ENCODE measurements around the gene TIMM23. TPM values are rescaled to one million over a fixed set of nuclear protein-coding genes. Genes with fewer than 3 reads are reported as not detected.
"Not testable (repeated sequence)": the region's sequence is repeated elsewhere in the genome, so short reads cannot be mapped to it uniquely, and the experiment has no call there.

The TIMM23 gene
- total and polyA plus RNA-seq, 4 donors, result 41.8 to 66.8 (median 42.7) TPM

DNA sequence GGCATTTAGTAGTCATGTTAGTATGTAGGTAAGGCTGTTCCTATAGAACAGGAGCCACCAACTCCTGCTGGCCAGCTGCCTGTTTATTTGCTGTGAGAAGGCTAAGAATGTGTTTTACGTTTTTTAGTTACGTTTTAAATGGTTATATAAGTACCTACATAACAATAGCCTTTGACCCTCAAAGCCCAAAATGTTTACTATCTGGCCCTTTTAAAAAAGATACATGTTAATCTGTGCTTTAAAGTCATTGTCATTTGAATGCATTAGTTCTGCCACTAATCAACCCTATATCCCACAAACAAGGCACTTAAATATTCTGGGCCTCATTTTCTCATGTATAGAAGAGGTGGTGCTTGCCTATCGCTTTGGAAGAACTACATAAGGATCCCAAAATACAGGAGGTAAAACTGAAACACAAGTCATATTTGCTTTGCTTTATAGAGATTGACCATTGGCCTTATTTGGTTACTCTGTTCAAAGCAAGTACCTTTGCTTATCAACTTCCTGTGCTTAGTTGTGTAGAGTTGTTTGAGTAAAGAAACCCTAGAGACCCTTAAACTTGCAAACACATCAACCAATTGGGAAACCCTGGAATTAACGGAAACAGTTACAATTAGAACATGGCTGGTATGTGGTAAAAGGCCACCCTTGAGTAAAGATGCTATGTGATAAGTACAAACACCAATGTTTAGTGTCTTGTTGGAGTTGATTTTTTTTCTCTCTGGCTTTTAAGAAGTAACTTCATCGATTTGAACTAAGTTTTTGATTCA is 25.9 kb downstream of the TIMM23 start (continued):
- TF ChIP-seq, protein P1, sequence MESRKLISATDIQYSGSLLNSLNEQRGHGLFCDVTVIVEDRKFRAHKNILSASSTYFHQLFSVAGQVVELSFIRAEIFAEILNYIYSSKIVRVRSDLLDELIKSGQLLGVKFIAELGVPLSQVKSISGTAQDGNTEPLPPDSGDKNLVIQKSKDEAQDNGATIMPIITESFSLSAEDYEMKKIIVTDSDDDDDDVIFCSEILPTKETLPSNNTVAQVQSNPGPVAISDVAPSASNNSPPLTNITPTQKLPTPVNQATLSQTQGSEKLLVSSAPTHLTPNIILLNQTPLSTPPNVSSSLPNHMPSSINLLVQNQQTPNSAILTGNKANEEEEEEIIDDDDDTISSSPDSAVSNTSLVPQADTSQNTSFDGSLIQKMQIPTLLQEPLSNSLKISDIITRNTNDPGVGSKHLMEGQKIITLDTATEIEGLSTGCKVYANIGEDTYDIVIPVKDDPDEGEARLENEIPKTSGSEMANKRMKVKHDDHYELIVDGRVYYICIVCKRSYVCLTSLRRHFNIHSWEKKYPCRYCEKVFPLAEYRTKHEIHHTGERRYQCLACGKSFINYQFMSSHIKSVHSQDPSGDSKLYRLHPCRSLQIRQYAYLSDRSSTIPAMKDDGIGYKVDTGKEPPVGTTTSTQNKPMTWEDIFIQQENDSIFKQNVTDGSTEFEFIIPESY (IDR thresholded peaks at IDR 0.05), result peak; percentile 78
- TF ChIP-seq, protein P2, sequence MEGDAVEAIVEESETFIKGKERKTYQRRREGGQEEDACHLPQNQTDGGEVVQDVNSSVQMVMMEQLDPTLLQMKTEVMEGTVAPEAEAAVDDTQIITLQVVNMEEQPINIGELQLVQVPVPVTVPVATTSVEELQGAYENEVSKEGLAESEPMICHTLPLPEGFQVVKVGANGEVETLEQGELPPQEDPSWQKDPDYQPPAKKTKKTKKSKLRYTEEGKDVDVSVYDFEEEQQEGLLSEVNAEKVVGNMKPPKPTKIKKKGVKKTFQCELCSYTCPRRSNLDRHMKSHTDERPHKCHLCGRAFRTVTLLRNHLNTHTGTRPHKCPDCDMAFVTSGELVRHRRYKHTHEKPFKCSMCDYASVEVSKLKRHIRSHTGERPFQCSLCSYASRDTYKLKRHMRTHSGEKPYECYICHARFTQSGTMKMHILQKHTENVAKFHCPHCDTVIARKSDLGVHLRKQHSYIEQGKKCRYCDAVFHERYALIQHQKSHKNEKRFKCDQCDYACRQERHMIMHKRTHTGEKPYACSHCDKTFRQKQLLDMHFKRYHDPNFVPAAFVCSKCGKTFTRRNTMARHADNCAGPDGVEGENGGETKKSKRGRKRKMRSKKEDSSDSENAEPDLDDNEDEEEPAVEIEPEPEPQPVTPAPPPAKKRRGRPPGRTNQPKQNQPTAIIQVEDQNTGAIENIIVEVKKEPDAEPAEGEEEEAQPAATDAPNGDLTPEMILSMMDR (IDR thresholded peaks at IDR 0.05; ENCODE audit: low read depth, low read length, missing input control), result no peak

DNA sequence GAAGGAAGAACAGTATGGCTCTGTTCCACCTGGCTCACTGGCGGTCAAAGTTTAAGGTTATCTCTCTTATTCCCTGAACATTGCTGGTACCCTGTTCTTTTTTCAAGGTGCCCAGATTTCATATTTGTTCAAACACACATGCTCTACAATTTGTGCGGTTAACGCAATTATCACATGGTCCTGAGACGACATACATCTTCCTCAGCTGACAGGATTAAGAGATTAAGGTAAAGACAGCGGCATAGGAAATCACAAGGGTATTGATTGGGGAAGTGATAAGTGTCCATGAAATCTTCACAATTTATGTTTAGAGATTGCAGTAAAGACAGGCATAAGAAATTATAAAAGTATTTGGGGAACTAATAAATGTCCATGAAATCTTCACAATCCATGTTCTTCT is 27.7 kb downstream of the TIMM23 start:
- H3K4me3 ChIP-seq (ENCODE audit: low read depth in 1 of 3, low read length in 3 of 3); DNase-seq (ENCODE audit: low spot score); H3K9me3 ChIP-seq (ENCODE audit: control insufficient read depth in 4 of 4, low read length in 3 of 4); H3K27me3 ChIP-seq (ENCODE audit: control insufficient read depth in 4 of 4, insufficient read depth in 4 of 4, low read length in 3 of 4); H3K27ac ChIP-seq (ENCODE audit: low read depth in 1 of 2, low read length in 2 of 2); H3K9ac ChIP-seq (ENCODE audit: low read depth in 1 of 2, low read length in 2 of 2): not testable (repeated sequence)
- WGBS, result 98% methylated on average over 5 of the region's 5 CpGs
- Histone ChIP-seq H3K4me1 (ENCODE audit: control insufficient read depth in 4 of 4, insufficient read depth in 4 of 4, low read length in 3 of 4) (peaks cover 5 to 23% (median 14%) of the 10 kb centered on the region in 4 donors), H3K36me3 (ENCODE audit: control insufficient read depth in 4 of 4, insufficient read depth in 3 of 4, low read depth in 1 of 4, low read length in 3 of 4) (peaks cover 3 to 19% (median 10%) of the 10 kb centered on the region in 4 donors)

DNA sequence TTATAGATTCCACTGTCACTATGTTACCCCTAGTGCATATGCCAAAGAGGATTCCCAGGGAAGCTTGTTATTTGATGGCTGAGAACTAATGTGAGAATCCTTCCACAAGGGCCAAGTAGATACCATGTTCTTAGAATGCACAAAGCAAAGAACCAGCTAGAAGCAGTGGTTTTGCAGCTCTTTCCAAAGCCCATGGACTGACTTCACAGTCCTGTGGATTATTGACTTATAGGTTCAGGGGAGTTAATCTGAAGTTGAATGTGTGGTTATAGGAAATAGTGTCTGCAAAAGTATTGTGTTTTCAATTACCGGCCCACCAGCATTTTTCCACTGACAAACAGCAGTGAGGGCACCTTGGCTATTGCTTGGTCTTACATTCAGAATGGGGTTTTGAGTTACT is 28.2 kb downstream of the TIMM23 start:
- Histone ChIP-seq H3K4me3 (ENCODE audit: low read depth in 1 of 3, low read length in 3 of 3) (no peak overlapping the region), H3K27me3 (ENCODE audit: control insufficient read depth in 4 of 4, insufficient read depth in 4 of 4, low read length in 3 of 4) (no peaks in the 10 kb centered on the region), H3K36me3 (ENCODE audit: control insufficient read depth in 4 of 4, insufficient read depth in 3 of 4, low read depth in 1 of 4, low read length in 3 of 4) (peaks cover 3 to 25% (median 15%) of the 10 kb centered on the region in 4 donors), H3K4me1 (ENCODE audit: control insufficient read depth in 4 of 4, insufficient read depth in 4 of 4, low read length in 3 of 4) (peaks cover 5 to 23% (median 14%) of the 10 kb centered on the region in 4 donors), H3K9ac (ENCODE audit: low read depth in 1 of 2, low read length in 2 of 2) (no peak overlapping the region), H3K27ac (ENCODE audit: low read depth in 1 of 2, low read length in 2 of 2) (no peak overlapping the region), H3K9me3 (ENCODE audit: control insufficient read depth in 4 of 4, low read length in 3 of 4) (no peaks in the 10 kb centered on the region)
- 95% methylated on average over 1 of the region's 1 CpG for whole genome bisulfite sequencing
- TF ChIP-seq HNF4A (conservative IDR thresholded peaks at IDR 0.05), result no peak
- TF ChIP-seq, protein P3, sequence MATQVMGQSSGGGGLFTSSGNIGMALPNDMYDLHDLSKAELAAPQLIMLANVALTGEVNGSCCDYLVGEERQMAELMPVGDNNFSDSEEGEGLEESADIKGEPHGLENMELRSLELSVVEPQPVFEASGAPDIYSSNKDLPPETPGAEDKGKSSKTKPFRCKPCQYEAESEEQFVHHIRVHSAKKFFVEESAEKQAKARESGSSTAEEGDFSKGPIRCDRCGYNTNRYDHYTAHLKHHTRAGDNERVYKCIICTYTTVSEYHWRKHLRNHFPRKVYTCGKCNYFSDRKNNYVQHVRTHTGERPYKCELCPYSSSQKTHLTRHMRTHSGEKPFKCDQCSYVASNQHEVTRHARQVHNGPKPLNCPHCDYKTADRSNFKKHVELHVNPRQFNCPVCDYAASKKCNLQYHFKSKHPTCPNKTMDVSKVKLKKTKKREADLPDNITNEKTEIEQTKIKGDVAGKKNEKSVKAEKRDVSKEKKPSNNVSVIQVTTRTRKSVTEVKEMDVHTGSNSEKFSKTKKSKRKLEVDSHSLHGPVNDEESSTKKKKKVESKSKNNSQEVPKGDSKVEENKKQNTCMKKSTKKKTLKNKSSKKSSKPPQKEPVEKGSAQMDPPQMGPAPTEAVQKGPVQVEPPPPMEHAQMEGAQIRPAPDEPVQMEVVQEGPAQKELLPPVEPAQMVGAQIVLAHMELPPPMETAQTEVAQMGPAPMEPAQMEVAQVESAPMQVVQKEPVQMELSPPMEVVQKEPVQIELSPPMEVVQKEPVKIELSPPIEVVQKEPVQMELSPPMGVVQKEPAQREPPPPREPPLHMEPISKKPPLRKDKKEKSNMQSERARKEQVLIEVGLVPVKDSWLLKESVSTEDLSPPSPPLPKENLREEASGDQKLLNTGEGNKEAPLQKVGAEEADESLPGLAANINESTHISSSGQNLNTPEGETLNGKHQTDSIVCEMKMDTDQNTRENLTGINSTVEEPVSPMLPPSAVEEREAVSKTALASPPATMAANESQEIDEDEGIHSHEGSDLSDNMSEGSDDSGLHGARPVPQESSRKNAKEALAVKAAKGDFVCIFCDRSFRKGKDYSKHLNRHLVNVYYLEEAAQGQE (IDR thresholded peaks at IDR 0.05), result no peak
- TF ChIP-seq EGR1 (IDR thresholded peaks at IDR 0.05; ENCODE audit: low read depth in 2 of 2), result no peak
- no peak for TF ChIP-seq NR2F2 (IDR thresholded peaks at IDR 0.05)
- TF ChIP-seq, protein P4, sequence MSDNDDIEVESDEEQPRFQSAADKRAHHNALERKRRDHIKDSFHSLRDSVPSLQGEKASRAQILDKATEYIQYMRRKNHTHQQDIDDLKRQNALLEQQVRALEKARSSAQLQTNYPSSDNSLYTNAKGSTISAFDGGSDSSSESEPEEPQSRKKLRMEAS (IDR thresholded peaks at IDR 0.05), result no peak
- TF ChIP-seq, protein P5, sequence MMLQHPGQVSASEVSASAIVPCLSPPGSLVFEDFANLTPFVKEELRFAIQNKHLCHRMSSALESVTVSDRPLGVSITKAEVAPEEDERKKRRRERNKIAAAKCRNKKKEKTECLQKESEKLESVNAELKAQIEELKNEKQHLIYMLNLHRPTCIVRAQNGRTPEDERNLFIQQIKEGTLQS (IDR thresholded peaks at IDR 0.05), result no peak
- no peak for TF ChIP-seq RAD21 (IDR thresholded peaks at IDR 0.05)
- TF ChIP-seq, protein P2 (IDR thresholded peaks at IDR 0.05; ENCODE audit: low read depth, low read length, missing input control), result no peak
- no peak for TF ChIP-seq TAF1 (conservative IDR thresholded peaks at IDR 0.05)
- TF ChIP-seq GABPA (IDR thresholded peaks at IDR 0.05 in 1 of 2, conservative IDR thresholded peaks at IDR 0.05 in 1 of 2), result no peak
- no peak for TF ChIP-seq FOXA2 (IDR thresholded peaks at IDR 0.05)
- no peak for TF ChIP-seq RXRA (IDR thresholded peaks at IDR 0.05)
- TF ChIP-seq HNF4G (IDR thresholded peaks at IDR 0.05), result no peak
- TF ChIP-seq SP1 (IDR thresholded peaks at IDR 0.05), result no peak
- TF ChIP-seq, protein P1 (IDR thresholded peaks at IDR 0.05), result no peak
- no peak for TF ChIP-seq JUND (IDR thresholded peaks at IDR 0.05)
- no peak for TF ChIP-seq YY1 (IDR thresholded peaks at IDR 0.05)
- no peak for TF ChIP-seq FOXA1 (IDR thresholded peaks at IDR 0.05)
- no peak for DNase-seq (ENCODE audit: low spot score)
